ENCODE data around the gene SESN1. TPM values are rescaled to one million over a fixed set of nuclear protein-coding genes. Genes with fewer than 3 reads are reported as not detected.

SESN1 gene
- total RNA-seq, 1 experiment from 2014 or later, result 30.2 TPM

- POLR2A ChIA-PET, result no interaction called here
- Mint-ChIP-seq H3K4me3 (no peak overlapping the region), H3K27ac (no peak overlapping the region), H3K4me1 (no peaks in the 10 kb centered on the region), H3K9me3 (peaks cover 15% of the 10 kb centered on the region), H3K36me3 (peaks cover 8% of the 10 kb centered on the region), H3K27me3 (ENCODE audit: low read depth) (no peaks in the 10 kb centered on the region)
- DNase-seq (ENCODE audit: low spot score), result no peak
- CTCF ChIA-PET, result no interaction called here
- TF ChIP-seq ZMAT4 (CRISPR knock-in tag; IDR thresholded peaks at IDR 0.05), result no peak
- no peak for TF ChIP-seq ZNF423 (CRISPR knock-in tag; IDR thresholded peaks at IDR 0.05)
- TF ChIP-seq SP1 (CRISPR knock-in tag; conservative IDR thresholded peaks at IDR 0.05), result no peak
- TF ChIP-seq FOXP1 (CRISPR knock-in tag; IDR thresholded peaks at IDR 0.05; ENCODE audit: borderline replicate concordance), result no peak
- no peak for TF ChIP-seq FOXP4 (CRISPR knock-in tag; IDR thresholded peaks at IDR 0.05)
- no peak for TF ChIP-seq ATF6 (CRISPR knock-in tag; IDR thresholded peaks at IDR 0.05)
- no peak for TF ChIP-seq ETV6 (CRISPR knock-in tag; IDR thresholded peaks at IDR 0.05)
- TF ChIP-seq ZNF219 (CRISPR knock-in tag; IDR thresholded peaks at IDR 0.05; ENCODE audit: borderline replicate concordance), result no peak
- TF ChIP-seq ZNF317 (CRISPR knock-in tag; IDR thresholded peaks at IDR 0.05; ENCODE audit: borderline replicate concordance, low read depth), result no peak
- TF ChIP-seq ZNF138 (CRISPR knock-in tag; conservative IDR thresholded peaks at IDR 0.05), result no peak
- no peak for ATAC-seq
Observed at GRCh38 chr6:108983151-108983550, 111.5 kb downstream of the SESN1 start.

GRCh38 chr6:108982154-108983113 lies 112.2 kb downstream of the SESN1 start:
- H3K27ac Mint-ChIP-seq, result no peak overlapping the region
- H3K36me3 Mint-ChIP-seq, result peaks cover under 1% of the 10 kb centered on the region
- H3K4me3 Mint-ChIP-seq, result no peak overlapping the region
- ChIA-PET POLR2A (no interaction called here), CTCF (no interaction called here)
- peaks cover 15% of the 10 kb centered on the region for H3K9me3 Mint-ChIP-seq
- H3K27me3 Mint-ChIP-seq (ENCODE audit: low read depth), result no peaks in the 10 kb centered on the region
- DNase-seq (ENCODE audit: low spot score), result no peak
- no peaks in the 10 kb centered on the region for H3K4me1 Mint-ChIP-seq
- no peak for ATAC-seq
- TF ChIP-seq NFATC4 (CRISPR knock-in tag; IDR thresholded peaks at IDR 0.05) (no peak), CDX4 (CRISPR knock-in tag; IDR thresholded peaks at IDR 0.05; ENCODE audit: borderline replicate concordance) (no peak), AR (CRISPR knock-in tag; IDR thresholded peaks at IDR 0.05) (no peak), CBFB (CRISPR knock-in tag; IDR thresholded peaks at IDR 0.05; ENCODE audit: low read depth) (no peak), ZMAT4 (CRISPR knock-in tag; IDR thresholded peaks at IDR 0.05) (no peak), MXD4 (CRISPR knock-in tag; IDR thresholded peaks at IDR 0.05; ENCODE audit: borderline replicate concordance) (no peak), ZNF671 (CRISPR knock-in tag; IDR thresholded peaks at IDR 0.05) (no peak), IRF1 (CRISPR knock-in tag; IDR thresholded peaks at IDR 0.05) (no peak), ZBTB21 (CRISPR knock-in tag; IDR thresholded peaks at IDR 0.05; ENCODE audit: borderline replicate concordance) (no peak), IRF2 (CRISPR knock-in tag; IDR thresholded peaks at IDR 0.05; ENCODE audit: borderline replicate concordance, low read depth) (no peak), ZNF281 (CRISPR knock-in tag; IDR thresholded peaks at IDR 0.05) (no peak), ZNF138 (CRISPR knock-in tag; conservative IDR thresholded peaks at IDR 0.05) (no peak), RORB (CRISPR knock-in tag; IDR thresholded peaks at IDR 0.05) (no peak), FOXK1 (CRISPR knock-in tag; IDR thresholded peaks at IDR 0.05) (no peak)
